Measurements from ENCODE around the gene AFF1.
"Not testable (repeated sequence)": the region's sequence is repeated elsewhere in the genome, so short reads cannot be mapped to it uniquely, and the experiment has no call there.

AFF1 gene

DNA sequence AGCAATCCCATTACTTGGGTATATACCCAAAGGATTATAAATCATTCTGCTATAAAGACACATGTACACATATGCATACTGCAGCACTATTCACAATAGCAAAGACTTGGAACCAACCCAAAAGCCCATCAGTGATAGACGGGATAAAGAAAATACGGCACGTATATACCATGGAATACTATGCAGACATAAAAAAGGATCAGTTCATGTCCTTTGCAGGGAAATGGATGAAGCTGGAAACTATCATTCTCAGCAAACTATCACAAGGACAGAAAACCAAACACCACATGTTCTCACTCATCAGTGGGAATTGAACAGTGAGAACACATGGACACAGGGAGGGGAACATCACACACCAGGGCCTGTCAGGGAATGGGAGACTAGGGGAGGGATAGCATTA is 54.8 kb downstream of the AFF1 start:
- DNase-seq: not testable (repeated sequence)

DNA sequence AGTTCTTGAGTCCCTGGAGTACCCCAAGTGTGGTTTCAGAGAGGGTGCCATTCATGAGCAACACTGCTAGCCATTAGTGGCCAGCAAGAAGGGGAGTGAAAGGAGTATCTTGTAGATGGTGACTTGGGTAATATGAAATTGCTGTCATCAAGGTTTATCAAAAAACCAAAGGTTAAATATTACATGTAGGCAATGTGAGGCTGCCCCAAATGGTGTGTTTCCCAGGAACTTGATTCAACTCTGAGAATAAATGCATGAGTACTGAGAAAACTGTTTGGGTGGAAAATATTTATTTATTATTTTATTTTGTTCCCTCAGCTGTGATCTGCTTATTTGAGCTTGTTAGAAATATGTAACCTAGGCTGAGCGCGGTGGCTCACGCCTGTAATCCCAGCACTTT is 55.7 kb downstream of the AFF1 start:
- no peak for DNase-seq

DNA sequence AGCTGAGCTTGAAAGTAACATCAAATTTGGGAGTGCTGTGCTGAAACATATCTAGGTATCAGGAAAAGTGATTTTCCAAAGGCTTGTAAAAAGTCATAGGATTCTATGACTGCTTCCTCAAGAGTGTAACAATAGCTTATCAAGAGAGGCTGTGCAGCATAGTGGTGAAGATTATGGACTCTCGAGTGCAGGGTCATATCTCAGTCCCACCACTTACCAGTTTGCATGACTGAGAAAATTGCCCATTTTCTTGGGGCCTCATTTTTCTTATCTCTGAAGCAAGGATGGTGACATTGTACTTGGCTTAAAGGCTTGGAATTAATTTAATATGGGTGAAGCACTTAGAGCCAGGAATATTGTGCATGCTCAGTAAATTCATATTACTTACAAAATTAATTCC is 57.2 kb downstream of the AFF1 start:
- DNase-seq: peak; percentile 32

DNA sequence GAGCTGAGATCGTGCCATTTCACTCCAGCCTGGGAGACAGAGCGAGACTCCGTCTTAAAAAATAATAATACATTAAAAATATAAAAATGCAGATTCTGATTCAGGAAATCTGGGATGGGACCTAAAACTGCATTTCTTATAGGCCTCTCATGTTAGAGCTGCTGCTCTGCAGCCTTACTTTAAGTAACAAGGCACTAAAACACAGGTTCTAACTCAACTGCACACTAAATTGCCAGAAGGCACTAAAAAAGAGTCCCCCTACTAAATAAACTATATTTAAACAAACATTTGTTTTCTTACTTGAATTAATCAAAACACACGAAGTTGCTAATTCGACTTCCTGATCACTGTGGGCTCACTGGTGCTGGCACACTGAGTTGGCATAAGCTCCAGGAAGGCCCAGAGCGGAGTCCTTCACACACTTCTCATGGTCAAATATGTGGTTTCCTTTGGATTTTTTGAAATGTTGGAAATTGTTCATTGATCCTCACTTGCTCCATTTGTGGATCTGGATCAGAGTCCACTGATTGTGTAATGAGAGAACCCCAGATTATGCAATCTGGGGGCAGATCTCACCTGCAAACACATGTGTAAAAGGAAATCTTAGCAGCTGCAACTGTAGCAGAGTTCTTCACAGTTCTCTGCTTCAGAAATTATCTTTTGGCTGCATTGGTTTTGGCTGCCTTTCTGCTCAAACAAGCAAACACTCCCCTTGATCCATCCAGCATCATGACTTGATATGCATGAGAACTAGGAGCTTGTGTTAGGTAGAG is 59.3 kb downstream of the AFF1 start:
- DNase-seq: no peak

DNA sequence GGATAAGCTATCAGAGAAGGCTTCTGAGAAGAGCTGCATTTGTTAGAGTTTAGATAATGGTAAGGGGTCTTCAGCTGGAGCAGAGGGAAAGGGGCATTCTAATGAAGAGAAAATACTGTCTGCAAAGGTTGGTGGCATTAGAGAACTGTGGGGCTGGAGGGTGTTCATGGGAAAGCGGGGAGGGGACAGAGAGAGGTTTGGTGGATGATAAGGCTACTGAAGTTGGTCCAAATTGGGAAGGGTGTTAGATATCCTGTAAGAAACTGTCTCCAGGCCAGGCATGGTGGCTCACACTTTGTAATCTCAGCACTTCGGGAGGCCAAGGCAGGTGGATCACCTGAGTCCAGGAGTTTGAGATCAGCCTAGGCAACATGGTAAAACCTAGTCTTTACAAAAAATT is 59.9 kb downstream of the AFF1 start:
- DNase-seq: no peak

DNA sequence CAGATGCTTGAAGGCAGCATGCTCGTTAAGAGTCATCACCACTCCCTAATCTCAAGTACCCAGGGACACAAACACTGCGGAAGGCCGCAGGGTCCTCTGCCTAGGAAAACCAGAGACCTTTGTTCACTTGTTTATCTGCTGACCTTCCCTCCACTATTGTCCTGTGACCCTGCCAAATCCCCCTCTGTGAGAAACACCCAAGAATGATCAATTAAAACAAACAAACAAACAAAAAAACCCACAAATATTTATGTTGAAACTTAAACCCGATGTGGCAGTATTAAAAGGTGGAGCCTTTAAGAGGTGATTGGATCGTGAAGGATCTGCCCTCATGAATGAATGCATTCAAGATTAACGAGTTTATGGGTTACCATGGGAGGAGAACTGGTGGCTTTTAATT is 61.7 kb downstream of the AFF1 start:
- DNase-seq: peak; percentile 23

DNA sequence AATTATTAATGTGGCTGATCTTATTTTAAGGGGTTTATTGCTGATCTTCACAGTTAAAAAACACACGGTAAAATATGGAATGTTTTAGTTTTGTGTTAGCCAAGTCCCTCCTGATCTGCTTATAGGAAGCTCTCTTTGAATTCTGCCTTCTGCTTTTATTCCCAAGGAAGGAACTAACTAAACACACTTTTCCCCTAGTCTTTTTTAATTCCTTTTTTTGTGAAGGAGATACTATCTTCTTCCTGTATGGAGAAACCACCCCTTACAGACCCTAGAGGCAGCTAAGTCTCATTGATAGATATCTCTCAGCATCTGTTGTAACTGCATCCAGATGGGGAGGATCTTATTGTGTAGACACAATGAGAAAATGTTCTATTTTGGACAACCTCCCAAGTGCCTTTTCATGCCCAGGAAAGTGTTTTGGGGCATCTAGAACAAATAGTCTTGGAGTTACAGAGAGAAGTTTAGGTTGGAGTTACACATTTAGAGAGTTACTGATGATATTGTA is 64.4 kb downstream of the AFF1 start:
- DNase-seq: no peak

DNA sequence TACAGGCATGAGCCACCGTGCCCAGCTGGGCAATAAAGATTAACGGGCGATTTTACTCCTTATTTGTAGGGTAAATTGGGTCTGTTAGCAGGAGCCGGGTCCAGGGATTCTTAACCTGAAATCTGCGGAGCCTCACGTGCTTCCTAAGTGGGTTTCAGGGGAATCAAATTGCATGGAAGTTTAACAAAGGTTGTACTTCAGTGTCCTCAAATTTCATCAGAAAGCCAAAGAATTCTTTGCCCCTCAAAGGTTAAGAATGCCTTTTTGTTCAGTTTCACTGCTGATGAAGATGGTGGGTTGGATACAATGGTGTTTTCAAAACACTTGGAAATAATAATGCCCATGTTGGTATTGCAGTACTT is 67.9 kb downstream of the AFF1 start:
- DNase-seq: no peak

DNA sequence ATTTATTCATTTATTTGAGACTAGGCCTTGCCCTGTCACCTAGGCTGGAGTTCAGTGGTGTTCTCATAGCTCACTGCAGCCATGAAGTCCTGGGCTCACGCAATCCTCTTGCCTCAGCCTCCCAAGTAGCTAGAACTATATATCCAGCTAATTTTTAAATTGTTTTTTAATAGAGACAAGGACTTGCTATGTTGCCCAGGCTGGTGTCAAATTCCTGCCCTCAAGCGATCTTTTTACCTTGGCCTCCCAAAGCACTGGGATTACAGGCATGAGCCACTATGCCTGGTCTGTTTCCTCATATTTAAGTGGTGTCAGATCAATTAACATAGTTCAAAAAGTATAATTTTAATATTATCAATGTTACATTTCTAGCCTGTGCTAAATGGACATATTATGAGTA is 68.5 kb downstream of the AFF1 start:
- DNase-seq: no peak

DNA sequence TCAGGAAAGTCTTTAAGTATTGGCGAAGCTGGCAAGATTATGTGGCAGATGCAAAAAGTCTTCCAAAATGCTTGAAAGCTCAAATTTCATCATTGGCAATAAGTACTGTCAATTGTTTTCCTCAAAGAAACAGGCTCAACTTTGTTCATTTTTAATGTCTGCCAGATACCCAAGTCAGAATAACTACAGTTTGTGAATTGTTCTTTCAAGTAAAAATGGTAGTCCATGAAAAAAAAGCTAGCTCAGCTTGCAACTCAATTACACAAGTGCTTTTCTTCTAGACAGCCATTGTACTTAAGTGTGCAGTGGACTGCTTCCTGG is 70.5 kb downstream of the AFF1 start:
- no peak for DNase-seq

DNA sequence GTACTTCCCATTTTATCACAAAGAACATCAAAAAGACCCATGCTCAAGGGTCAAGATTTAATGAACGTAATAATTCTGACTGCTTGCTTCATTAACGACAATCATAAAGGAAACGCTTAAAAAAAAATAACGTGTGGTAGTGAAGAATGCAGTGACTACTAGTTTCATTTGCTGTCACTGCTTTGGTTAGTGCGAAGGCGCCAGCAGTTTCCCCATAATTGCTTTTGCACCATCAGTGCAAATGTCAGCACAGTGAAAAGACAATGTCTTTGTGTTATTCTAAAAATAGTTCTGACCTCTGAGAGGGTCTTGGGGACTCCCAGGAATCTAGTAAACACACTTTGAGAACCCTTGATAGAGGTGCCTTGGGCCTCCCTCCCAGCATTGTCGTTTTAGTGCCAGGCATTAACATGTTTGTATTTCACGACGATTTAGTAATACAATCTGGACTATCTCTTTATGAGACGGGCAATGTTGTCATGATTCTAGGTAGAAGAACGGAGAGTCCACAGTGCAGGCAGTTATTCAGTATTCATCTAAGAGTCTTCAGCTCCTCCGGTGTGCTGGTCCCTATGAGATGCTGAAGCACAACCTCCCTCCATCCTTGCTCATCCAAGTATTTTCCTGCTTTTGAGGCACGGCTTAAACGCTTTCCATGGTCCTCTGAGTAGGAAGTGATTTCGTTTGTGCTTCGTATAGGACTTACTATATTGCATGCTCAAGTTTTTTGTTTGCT is 71.0 kb downstream of the AFF1 start:
- DNase-seq: peak; percentile 89

DNA sequence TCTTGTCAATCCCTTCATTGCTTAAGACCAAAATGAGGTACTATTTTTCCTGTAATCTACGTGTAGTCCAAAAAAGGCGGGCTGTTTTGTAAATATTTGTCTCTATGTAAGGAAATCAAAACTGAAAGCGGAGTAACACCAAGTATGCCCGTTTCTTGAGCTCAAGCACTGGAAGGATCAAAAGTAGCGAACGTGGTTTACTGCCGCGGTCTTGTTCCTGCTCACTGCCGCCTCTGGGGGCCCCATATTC is 71.5 kb downstream of the AFF1 start:
- no peak for DNase-seq

DNA sequence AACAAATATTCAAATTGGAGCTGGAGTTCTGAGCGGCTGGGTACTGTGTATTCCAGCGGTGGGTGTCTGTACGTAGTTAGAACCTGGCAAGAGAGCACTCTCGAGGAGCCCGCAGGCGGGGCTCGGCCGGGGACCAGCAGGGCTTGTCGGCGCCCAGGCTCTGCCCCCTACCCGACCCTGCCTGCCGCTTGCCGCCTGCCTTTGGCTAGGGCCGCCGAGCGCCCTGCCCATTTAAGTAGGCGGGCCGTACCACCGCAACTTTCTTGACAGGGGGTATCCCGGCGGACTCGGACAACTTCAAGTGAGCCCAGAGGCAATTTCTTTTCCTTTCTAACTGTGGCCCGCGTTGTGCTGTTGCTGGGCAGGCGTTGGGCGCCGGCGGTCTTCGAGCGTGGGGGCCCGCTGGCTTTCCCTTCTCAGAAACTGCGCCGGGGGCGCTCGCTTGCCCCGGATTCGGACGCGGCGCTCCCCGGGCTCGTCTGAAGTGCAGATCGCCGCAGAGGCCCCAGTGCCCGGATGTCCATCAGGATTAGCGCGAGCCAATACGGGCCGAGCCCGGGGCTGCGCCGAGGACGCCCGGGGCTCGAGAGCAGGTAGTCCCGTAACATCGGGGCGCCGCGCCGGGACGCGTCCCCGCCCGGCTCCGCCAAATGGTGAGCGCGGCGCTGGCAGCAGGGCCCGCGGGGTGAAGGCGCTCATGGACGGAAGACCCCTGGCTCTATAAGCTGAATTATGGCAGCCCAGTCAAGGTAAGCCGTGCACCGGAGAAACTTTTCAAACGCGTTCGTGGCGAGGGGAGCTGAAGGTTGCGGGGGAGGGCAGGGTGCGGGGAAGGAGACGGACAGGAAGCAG is 72.1 kb downstream of the AFF1 start:
- peak; percentile 91 for DNase-seq

DNA sequence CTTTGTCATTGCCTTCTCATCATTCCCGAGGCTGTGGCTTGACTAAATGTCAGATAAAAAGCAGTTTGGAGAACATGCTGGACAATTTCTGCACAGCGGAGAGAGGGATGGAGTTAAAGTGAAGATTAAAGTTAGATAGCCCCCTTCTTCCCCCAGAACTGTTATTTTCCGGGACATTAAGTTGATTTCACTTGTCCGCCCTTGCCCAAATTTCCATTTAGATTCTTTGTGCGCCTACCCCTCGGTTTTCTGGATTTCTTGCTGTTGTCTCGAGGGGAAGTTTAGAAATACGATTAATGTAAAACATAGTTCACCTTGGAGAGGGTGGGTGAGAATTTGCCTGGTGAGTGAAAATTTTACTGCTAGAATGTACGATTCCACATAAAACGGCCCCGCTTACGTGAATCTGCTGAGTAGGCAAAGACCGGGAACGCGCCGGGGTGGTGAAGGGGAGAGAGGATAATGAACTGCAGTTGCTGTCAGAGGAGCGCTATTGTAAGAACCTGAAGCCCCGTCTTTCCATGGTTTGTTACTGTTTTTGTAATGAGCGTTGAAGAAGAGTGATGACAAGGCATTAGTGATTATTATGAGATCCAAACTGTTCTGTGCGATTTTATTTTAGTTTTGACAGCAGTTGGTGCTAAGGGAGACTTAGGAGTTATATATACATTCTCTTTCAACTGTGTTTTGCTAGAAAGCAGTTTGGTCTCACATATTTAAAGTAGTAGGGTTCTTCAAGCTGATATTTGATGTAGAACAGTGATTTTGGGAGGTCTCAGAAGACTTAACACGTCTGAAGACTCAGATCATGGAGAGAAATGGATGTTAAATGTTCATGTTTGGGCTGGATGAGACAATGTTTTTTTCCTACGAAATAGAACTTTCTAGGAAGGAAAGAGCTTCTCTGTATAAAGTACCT is 73.0 kb downstream of the AFF1 start:
- peak; percentile 64 for DNase-seq

DNA sequence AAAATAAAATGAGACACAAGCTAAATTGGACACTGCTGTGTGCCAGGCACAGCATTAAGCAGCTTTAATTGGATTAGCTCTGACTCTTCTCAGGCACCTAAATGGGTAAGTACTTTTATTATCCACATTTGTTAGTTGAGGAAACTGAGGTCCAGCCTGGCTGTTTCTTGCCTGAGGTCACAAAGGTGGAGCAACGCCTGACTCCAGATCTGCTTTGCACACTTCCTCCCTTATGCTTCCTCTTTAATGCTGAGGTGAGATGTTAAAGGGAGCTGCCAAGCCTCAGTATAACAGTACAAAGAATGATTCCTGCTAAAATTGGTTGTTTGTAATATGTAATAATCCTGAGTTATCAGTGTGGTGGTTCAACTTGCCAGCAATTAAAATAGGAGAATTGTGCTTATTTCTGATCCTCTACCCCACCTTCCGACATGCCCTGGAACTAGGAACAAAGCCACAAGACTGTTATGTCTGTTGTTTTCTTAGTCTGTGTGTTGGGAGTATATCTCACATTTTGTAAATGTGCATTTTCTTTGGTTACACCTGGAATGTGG is 74.4 kb downstream of the AFF1 start:
- no peak for DNase-seq

DNA sequence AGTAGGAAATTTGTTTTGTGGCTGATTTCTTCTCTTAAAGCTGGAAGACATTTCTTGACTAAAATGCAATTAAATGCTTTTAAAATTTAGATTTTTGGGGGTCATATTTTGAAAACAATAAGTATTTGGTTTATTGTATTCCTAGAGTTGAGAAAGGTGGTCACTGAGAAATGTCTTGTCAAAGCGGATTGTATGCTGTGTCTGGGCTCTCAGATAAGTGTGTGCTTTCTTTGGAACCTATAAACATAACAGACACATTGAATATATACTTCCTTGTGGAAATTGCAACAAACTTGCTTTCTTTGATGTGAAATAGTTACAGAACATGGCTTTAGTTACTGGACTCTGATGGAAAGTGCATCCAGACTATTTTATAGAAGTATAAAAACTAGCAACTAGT is 75.4 kb downstream of the AFF1 start:
- no peak for DNase-seq

DNA sequence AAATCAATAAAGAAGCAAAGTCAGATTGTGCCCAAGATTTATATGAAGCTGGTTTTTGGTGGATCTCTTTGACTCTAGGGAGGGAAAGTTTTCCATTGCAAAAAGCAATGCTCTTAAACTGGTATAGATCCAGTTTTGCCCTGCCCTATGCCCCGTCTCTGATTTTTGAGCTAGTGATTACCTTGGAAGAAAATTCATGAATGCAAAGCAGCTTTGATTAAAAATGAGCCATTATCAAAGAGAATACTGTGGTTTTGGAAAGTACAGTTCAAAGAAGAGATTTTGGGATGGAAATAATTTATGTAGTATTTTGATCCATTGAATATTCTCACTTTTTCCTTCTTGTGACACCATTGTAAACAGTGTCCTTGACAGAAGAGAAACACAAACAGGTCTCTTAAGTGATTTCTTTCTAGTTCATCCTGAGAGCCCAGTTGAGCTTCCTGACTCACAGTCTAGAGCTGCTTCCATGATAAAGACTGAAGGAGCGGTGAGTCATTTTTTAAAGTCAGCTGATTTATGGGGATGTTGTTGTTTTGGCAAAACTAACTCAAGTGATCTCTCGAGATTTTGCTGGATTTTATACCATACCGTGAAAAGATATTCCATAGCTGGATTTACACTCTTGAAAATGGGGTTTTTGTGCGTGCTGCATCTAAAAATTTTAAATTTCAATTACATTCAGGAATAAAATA is 76.7 kb downstream of the AFF1 start:
- peak; percentile 20 for DNase-seq

DNA sequence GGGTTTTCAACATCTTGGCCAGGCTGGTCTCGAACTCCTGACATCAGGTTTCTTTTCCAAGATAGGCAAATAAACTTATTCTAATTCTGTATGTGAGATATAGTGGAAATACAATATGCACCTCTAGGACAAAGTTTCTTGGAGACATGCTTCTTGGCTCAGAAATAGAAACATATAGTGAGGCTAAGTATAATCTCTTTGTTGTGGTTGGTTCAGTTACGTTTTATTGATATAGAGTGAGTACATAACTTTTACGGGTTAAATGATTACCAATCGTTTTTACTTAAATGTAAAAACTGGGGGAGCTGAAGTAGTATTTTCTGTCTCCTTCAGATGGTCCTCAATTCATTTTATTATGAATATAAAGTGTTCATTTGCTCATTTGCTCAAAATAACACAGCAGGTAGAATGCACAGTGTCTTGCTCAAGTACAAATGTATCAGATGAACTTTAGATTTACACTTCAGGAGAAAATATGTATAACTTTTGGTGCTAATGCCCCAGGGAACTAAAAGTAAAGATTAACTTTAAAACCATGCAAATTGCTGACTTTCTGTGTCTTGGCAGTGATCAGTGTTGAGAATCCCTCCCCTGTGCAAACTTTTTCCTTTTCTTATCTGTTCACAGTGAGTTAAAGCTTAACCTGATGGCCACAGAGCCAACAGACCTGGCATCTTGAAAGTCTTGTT is 77.6 kb downstream of the AFF1 start:
- no peak for DNase-seq

DNA sequence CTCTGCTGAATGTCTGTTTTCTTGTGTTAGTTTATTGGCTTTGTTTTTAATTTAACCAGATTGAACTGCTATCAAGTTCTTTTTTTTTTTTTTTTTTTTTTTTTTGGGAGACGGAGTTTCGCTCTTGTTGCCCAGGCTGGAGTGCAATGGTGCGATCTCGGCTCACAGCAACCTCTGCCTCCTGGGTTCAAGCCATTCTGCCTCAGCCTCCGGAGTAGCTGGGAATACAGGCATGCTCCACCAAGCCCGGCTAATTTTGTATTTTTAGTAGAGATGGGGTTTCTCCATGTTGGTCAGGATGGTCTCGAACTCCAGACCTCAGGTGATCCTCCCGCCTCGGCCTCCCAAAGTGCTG is 78.1 kb downstream of the AFF1 start:
- not testable (repeated sequence) for DNase-seq

DNA sequence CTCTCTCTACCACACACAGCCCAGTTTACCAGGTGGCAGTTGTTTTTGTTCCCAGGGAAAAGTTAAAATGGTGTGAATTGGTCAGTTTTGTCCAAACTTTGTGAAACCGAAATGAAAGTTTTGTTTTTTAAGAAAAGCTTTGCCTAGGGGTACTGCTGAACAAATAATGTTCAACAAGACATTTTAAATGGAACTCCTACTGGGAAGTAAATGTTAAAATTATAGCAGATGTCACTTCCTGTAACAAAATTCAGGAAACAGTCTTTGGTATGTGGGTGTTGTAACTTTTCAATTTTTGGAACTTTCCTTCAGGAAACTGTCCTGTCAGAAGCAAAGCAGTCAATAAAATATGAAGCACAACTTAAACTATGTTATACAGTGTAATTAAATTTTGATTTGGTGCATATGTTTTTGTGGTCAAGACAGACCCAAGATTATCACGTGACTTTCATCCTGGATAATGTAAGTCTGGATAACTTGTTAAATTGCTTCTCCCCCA is 79.5 kb downstream of the AFF1 start:
- DNase-seq: no peak

DNA sequence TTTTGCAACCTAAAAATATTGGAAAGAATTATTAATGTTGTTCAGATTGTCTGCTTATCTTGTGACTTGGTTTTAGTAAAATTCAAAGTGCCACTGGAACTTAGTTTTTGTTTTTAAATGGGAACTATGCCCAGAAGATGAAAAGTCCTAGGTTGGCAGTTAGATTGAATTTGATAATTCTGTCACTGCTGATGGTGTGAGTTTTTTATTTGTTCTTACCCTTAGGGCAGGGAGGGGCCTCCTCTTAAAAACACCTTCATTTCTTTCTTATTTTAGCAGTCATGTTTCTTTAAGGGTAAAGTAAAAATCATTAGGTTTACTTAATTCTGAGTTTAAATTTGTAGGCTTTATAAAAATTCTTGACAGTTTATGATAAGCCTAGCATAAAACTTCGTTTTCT is 80.6 kb downstream of the AFF1 start:
- no peak for DNase-seq
